ENCODE data around the gene TUBA3D. TPM values are rescaled to one million over a fixed set of nuclear protein-coding genes. Genes with fewer than 3 reads are reported as not detected.
"Not testable (repeated sequence)": the region's sequence is repeated elsewhere in the genome, so short reads cannot be mapped to it uniquely, and the experiment has no call there.

TUBA3D gene
- total and polyA plus RNA-seq, 10 of the 15 experiments (the other 5 are each of a cell fraction or from before 2014, with no cell fraction given) = 0.04 to 0.37 (median 0.20) TPM; not detected in 6

GRCh38 chr2:131519871-131520470 is 44.1 kb downstream of the TUBA3D start:
- H2AFZ ChIP-seq (ENCODE audit: control insufficient read depth, low read depth, low read length); H3K4me2 ChIP-seq (ENCODE audit: control insufficient read depth, insufficient read depth); H3K9me3 ChIP-seq (replicated peaks; ENCODE audit: control insufficient read depth, insufficient read depth, low read length); H3K27ac ChIP-seq (ENCODE audit: control insufficient read depth, insufficient read depth); H3K9ac ChIP-seq (ENCODE audit: control insufficient read depth, insufficient read depth, low read length); H3K4me1 ChIP-seq (ENCODE audit: control insufficient read depth, insufficient read depth, low read length); H3K4me3 ChIP-seq; BruUV-seq (replicated peaks); FAIRE-seq; H3K27me3 ChIP-seq (replicated peaks in 1 of 2; ENCODE audit: control insufficient read depth in 2 of 2, insufficient read depth in 2 of 2, low read length in 1 of 2); H4K20me1 ChIP-seq (ENCODE audit: control insufficient read depth, insufficient read depth); DNase-seq (ENCODE audit: low read depth, low spot score); H3K79me2 ChIP-seq (ENCODE audit: control insufficient read depth, insufficient read depth, low read length); RAD21 ChIA-PET (ENCODE audit: unreplicated experiment); CTCF ChIA-PET; in situ Hi-C loops (cut with MboI); ATAC-seq; SMC1A ChIA-PET (ENCODE audit: uncharacterized antibody, unreplicated experiment); intact Hi-C loops (cut with micrococcal nuclease; ENCODE audit: unreplicated experiment): not testable (repeated sequence)
- POLR2A ChIA-PET = interaction anchor here (0.6 kb wide), 1 partner anchor 1143 kb away, joined by 5 read pairs; no protein-coding TSS in a partner anchor
- peak; percentile 22; the same call in 1 of the 2 replicates for TF ChIP-seq POLR2A (IDR thresholded peaks at IDR 0.05; ENCODE audit: low read depth, low read length)
- H3K36me3 ChIP-seq (ENCODE audit: control insufficient read depth in 2 of 2, insufficient read depth in 2 of 2, low read length in 1 of 2) = peaks cover 0 to 21% of the 10 kb centered on the region in 2 experiments; a peak in 3 of 4 replicates
- 72% methylated on average over 4 of the region's 24 CpGs for WGBS (ENCODE audit: insufficient coverage, insufficient replicate concordance, low lambda C conversion rate, missing lambda C conversion rate)

DNA sequence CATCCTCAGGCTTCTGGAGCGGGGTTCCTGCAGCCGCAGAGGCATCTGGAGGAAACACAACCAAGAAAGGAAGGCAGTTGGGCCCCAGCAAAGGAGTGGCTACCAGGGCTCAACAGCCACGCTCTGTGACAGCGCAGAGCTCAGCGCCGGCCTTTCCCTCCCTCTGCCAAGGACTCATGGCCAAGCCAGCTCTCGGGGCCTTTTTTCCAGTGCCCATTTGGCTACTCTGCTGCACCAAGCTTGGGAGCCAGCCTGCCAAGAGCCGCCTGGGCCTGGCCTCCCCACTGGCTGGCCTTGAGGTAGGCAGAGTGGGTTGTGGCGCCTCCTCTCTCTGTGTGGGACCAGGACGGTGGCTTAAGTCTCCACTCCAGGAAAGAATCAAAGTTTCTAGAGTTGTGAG is 44.6 kb downstream of the TUBA3D start:
- BruUV-seq (replicated peaks) = no TSS peak
- H3K9ac ChIP-seq (ENCODE audit: control insufficient read depth, insufficient read depth, low read length) = no peak overlapping the region
- no peak for DNase-seq (ENCODE audit: low read depth, low spot score)
- H3K36me3 ChIP-seq (ENCODE audit: control insufficient read depth in 2 of 2, insufficient read depth in 2 of 2, low read length in 1 of 2) = peaks cover 0 to 18% of the 10 kb centered on the region in 2 experiments; a peak in 3 of 4 replicates
- POLR2A ChIA-PET = no interaction called here
- intact Hi-C loops (cut with micrococcal nuclease; ENCODE audit: unreplicated experiment) = no loop called here
- RAD21 ChIA-PET (ENCODE audit: unreplicated experiment) = no interaction called here
- SMC1A ChIA-PET (ENCODE audit: uncharacterized antibody, unreplicated experiment) = no interaction called here
- H4K20me1 ChIP-seq (ENCODE audit: control insufficient read depth, insufficient read depth) = no peaks in the 10 kb centered on the region
- H3K79me2 ChIP-seq (ENCODE audit: control insufficient read depth, insufficient read depth, low read length) = no peaks in the 10 kb centered on the region
- TF ChIP-seq NFXL1 (IDR thresholded peaks at IDR 0.05; ENCODE audit: borderline replicate concordance) (no peak), GABPA (IDR thresholded peaks at IDR 0.05; ENCODE audit: low read depth) (no peak), ZBTB11 (CRISPR knock-in tag; IDR thresholded peaks at IDR 0.05) (no peak), NR2C1 (IDR thresholded peaks at IDR 0.05) (no peak), WRNIP1 (IDR thresholded peaks at IDR 0.05; ENCODE audit: borderline replicate concordance, low read depth, low read length) (no peak), RBBP5 (conservative IDR thresholded peaks at IDR 0.05) (no peak), POLR2A (IDR thresholded peaks at IDR 0.05; ENCODE audit: low read depth, low read length) (no peak), MXI1 (IDR thresholded peaks at IDR 0.05; ENCODE audit: low read depth, low read length) (no peak), PML (IDR thresholded peaks at IDR 0.05; ENCODE audit: low read length) (no peak)
- FAIRE-seq = no peak
- 93% methylated on average over 10 of the region's 10 CpGs for WGBS (ENCODE audit: insufficient coverage, insufficient replicate concordance, low lambda C conversion rate, missing lambda C conversion rate)
- no peaks in the 10 kb centered on the region for H3K9me3 ChIP-seq (replicated peaks; ENCODE audit: control insufficient read depth, insufficient read depth, low read length)
- H3K4me3 ChIP-seq = no peak overlapping the region
- no peaks in the 10 kb centered on the region for H3K4me1 ChIP-seq (ENCODE audit: control insufficient read depth, insufficient read depth, low read length)
- no peaks in the 10 kb centered on the region for H3K27me3 ChIP-seq (replicated peaks in 1 of 2; ENCODE audit: control insufficient read depth in 2 of 2, insufficient read depth in 2 of 2, low read length in 1 of 2)
- H3K4me2 ChIP-seq (ENCODE audit: control insufficient read depth, insufficient read depth) = no peak overlapping the region
- ATAC-seq = no peak
- no peak overlapping the region for H3K27ac ChIP-seq (ENCODE audit: control insufficient read depth, insufficient read depth)
- no peak overlapping the region for H2AFZ ChIP-seq (ENCODE audit: control insufficient read depth, low read depth, low read length)
- CTCF ChIA-PET = no interaction called here
- in situ Hi-C loops (cut with MboI) = no loop called here
